Measurements from ENCODE around the gene KRTAP10-2.

DNA sequence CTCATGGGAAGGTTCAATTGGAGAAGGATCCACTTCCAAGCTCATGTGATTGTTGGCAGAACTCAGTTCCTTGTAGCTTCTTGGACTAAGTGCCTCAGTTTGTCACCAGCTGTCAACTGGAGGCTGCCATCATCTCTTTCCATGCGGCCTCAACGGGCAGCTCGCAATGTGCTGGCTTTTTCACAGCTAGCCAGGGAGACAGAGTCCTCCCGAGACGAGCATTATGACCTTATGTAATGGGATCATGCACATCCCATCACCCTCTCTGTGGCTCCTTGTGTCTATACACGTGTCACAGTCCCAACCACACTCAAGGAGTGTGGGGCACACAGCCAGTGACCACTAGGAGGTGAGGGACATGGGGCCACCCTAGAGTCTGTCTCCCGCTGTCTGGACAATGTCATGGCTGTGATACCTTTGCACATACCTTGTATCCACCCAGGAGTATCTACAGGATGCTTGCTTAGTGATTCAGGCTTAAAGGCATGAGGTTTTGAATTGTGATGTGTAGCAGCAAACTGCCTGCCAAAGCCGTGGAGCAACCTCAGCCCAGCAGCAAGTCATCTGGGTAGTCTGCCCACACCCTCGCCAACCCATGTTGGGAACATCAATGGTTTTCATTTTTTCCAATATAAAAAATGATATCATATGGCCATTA lies 44.9 kb upstream of the KRTAP10-2 start:
- TF ChIP-seq, protein P1, sequence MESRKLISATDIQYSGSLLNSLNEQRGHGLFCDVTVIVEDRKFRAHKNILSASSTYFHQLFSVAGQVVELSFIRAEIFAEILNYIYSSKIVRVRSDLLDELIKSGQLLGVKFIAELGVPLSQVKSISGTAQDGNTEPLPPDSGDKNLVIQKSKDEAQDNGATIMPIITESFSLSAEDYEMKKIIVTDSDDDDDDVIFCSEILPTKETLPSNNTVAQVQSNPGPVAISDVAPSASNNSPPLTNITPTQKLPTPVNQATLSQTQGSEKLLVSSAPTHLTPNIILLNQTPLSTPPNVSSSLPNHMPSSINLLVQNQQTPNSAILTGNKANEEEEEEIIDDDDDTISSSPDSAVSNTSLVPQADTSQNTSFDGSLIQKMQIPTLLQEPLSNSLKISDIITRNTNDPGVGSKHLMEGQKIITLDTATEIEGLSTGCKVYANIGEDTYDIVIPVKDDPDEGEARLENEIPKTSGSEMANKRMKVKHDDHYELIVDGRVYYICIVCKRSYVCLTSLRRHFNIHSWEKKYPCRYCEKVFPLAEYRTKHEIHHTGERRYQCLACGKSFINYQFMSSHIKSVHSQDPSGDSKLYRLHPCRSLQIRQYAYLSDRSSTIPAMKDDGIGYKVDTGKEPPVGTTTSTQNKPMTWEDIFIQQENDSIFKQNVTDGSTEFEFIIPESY (IDR thresholded peaks at IDR 0.05; ENCODE audit: extremely low read depth, insufficient replicate concordance, low read length), result no peak
- TF ChIP-seq, protein P2, sequence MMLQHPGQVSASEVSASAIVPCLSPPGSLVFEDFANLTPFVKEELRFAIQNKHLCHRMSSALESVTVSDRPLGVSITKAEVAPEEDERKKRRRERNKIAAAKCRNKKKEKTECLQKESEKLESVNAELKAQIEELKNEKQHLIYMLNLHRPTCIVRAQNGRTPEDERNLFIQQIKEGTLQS (IDR thresholded peaks at IDR 0.05), result no peak
- no peak for TF ChIP-seq POLR2A (IDR thresholded peaks at IDR 0.05; ENCODE audit: borderline replicate concordance, extremely low read depth, insufficient read depth, insufficient read length)
- TF ChIP-seq SRF (IDR thresholded peaks at IDR 0.05; ENCODE audit: low read depth), result no peak
- TF ChIP-seq, protein P3, sequence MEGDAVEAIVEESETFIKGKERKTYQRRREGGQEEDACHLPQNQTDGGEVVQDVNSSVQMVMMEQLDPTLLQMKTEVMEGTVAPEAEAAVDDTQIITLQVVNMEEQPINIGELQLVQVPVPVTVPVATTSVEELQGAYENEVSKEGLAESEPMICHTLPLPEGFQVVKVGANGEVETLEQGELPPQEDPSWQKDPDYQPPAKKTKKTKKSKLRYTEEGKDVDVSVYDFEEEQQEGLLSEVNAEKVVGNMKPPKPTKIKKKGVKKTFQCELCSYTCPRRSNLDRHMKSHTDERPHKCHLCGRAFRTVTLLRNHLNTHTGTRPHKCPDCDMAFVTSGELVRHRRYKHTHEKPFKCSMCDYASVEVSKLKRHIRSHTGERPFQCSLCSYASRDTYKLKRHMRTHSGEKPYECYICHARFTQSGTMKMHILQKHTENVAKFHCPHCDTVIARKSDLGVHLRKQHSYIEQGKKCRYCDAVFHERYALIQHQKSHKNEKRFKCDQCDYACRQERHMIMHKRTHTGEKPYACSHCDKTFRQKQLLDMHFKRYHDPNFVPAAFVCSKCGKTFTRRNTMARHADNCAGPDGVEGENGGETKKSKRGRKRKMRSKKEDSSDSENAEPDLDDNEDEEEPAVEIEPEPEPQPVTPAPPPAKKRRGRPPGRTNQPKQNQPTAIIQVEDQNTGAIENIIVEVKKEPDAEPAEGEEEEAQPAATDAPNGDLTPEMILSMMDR (IDR thresholded peaks at IDR 0.05 in 2 of 3, conservative IDR thresholded peaks at IDR 0.05 in 1 of 3; ENCODE audit: borderline replicate concordance in 1 of 3, insufficient read depth in 1 of 3, low read depth in 2 of 3, low read length in 2 of 3), result no peak
- TF ChIP-seq, protein P4, sequence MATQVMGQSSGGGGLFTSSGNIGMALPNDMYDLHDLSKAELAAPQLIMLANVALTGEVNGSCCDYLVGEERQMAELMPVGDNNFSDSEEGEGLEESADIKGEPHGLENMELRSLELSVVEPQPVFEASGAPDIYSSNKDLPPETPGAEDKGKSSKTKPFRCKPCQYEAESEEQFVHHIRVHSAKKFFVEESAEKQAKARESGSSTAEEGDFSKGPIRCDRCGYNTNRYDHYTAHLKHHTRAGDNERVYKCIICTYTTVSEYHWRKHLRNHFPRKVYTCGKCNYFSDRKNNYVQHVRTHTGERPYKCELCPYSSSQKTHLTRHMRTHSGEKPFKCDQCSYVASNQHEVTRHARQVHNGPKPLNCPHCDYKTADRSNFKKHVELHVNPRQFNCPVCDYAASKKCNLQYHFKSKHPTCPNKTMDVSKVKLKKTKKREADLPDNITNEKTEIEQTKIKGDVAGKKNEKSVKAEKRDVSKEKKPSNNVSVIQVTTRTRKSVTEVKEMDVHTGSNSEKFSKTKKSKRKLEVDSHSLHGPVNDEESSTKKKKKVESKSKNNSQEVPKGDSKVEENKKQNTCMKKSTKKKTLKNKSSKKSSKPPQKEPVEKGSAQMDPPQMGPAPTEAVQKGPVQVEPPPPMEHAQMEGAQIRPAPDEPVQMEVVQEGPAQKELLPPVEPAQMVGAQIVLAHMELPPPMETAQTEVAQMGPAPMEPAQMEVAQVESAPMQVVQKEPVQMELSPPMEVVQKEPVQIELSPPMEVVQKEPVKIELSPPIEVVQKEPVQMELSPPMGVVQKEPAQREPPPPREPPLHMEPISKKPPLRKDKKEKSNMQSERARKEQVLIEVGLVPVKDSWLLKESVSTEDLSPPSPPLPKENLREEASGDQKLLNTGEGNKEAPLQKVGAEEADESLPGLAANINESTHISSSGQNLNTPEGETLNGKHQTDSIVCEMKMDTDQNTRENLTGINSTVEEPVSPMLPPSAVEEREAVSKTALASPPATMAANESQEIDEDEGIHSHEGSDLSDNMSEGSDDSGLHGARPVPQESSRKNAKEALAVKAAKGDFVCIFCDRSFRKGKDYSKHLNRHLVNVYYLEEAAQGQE (IDR thresholded peaks at IDR 0.05; ENCODE audit: low read depth), result no peak
- TF ChIP-seq, protein P5, sequence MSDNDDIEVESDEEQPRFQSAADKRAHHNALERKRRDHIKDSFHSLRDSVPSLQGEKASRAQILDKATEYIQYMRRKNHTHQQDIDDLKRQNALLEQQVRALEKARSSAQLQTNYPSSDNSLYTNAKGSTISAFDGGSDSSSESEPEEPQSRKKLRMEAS (IDR thresholded peaks at IDR 0.05), result no peak
- no peak for TF ChIP-seq YY1 (IDR thresholded peaks at IDR 0.05; ENCODE audit: extremely low read depth, insufficient replicate concordance, low read depth, low read length)
- TF ChIP-seq EZH2 (IDR thresholded peaks at IDR 0.05), result no peak
- no peak for TF ChIP-seq RAD21 (IDR thresholded peaks at IDR 0.05; ENCODE audit: low read depth)
- no peak for TF ChIP-seq ZFX (IDR thresholded peaks at IDR 0.05)

All from HCT116 (cell line).